Kidney tubule cell (primary cell): ENCODE results near the gene MAMSTR.
A peak's percentile ranks its signal among the peaks of the same experiment; 100 is the strongest.
"Not testable (repeated sequence)": the region's sequence is repeated elsewhere in the genome, so short reads cannot be mapped to it uniquely, and the experiment has no call there.

ENCODE experiments used
- DNase-seq: peaks from one replicate; pipeline ENCODE4 v3.0.0-alpha.2; 2018; ENCODE audit warnings: low spot score

Gene MAMSTR

DNA sequence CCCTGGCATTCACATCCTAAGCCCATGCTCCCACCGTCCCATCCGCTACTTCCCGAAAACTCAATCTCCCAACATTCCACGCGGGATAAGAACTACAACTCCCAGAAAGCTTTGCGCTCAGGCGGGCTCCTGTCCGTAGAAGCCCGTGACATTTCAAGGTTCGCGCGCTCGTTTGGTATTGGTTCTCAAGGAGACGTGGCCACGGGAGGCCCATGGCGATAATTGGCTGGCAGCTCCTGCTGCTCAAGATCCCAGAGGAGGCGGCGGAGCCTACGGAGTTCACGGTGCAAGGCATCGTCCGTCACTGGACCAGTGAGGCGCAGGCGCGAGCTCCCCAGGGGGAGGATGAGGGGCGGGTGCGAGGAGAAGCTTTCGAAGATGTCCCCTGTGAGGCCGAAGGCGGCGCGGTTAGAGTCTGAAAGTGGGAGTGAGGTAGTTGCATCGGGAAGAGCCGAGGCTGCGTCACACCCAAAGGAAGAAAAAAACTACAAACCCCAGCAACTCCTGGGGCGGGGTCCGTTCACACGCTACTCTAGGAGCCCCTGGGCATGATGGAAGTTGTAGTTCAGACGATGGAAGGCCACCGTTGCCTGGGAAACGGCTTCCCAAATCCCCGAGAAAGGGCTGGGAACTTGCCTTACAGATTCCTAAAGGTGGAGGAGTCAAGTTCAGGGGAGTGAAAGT is 1.2 kb upstream of the MAMSTR start:
- DNase-seq = peak; percentile 99

- no peak for DNase-seq
Measured at GRCh38 chr19:48720251-48720612, 707 bp upstream of the MAMSTR start.

DNA sequence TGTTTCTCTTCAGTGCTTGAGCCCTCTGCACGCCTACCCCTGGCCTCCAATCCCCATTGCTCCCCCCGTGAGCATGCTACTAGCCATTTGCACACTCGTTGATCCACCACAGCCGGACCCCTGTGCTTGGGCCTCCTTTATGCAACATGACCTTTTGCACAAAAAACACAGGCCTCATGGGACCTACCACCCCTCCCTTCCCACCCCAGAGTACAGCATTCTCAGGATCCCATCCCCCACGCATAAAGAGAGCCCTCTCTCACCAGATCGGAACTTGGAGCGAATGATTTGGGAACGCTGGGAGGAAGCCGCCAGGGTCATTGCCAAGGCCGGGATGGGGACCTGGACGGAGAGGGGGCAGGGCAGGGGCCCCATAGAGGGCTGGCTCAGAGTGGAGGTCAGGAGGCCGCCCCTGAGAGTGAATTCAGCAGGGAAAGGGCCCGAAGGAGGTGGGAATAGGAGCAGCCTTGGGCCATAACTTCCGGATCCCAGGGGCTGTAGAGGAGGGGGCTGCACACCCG is 754 bp downstream of the MAMSTR start:
- DNase-seq = no peak

DNA sequence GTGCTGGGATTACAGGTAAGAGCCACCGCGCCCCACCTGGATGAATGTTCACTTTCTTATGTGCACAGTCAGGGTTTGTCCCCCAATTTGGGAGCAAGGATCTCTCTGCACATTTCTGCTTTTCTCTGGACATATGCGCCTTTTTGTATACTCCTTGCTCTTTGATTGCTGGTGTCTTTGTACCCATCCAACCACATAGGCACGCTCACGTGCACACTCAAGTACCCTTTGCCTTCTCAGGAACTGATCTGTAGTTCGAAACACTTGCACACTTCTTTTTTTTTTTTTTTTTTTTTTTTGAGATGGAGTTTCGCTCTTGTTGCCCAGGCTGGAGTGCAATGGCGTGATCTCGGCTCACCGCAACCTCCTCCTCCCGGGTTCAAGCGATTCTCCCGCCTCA is 1.4 kb downstream of the MAMSTR start:
- DNase-seq = not testable (repeated sequence)

- DNase-seq = no peak
Measured at GRCh38 chr19:48716562-48717291, 2.8 kb downstream of the MAMSTR start.

DNA sequence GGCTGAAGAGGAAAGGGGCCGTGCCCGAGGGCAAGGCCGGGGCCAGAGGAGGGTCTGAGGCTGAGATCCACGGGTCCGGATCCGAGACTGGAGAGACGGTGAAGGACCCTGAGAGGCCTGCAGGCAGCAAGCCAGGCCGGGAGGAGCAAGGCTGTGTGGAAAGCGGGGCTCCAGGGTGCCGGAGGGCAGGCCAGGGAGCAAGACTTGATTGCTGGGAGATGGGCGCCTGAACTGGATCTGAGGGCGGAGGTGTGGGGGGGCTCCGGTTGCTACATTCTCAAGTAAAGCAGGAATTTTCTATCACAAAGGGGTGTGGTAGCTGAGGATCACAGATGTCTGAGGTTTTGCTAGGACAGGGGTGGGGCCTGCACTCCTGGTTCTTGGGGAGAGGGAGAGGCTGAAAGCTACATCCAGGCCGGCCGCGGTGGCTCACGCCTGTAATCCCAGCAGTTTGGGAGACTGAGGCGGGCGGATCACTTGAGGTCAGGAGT is 3.8 kb downstream of the MAMSTR start:
- DNase-seq = no peak

DNA sequence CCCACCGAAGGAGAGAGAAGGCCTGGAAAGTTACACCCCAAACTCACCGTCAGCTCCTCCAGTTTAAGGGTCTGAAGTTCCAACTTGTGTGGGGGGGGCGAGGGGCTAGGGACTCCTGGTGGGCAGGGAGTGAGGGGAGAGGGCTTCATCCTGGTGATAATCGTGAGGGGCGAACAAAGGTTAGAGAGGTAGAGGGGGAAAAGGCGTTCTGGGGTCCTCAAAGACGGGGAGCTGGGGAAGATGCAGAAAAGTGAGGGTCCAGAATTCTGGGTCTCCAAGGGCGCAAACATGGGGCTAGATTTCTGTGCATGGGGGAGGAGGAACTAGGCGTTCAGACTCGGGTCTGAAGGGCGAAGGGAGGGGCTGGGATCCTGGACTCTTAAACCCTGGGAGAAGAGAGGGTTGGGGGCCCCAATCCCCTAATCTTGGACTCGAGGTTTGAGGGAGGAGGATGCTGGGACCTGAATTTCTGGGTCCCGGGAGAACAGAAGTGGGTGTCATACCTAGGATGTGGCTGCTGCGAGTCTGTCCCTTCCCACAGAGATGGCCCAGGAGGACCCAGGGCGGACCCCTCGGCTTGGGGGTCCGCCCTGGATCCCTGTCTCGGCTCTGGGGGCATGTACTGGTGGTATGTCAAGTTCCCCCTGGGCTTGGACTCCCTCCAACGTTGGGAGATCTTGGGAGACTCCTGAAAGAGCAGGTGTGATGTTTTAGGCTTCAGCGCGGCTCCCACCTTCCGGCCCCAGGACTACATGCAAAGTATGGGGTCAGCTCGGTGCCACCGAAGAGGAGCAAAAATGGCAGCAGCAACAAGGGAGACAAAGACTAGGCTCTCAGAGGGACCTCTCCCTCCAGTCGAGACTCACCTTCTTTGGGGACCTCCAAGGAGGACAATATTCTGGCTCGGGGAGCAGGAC is 4.5 kb downstream of the MAMSTR start:
- no peak for DNase-seq

DNA sequence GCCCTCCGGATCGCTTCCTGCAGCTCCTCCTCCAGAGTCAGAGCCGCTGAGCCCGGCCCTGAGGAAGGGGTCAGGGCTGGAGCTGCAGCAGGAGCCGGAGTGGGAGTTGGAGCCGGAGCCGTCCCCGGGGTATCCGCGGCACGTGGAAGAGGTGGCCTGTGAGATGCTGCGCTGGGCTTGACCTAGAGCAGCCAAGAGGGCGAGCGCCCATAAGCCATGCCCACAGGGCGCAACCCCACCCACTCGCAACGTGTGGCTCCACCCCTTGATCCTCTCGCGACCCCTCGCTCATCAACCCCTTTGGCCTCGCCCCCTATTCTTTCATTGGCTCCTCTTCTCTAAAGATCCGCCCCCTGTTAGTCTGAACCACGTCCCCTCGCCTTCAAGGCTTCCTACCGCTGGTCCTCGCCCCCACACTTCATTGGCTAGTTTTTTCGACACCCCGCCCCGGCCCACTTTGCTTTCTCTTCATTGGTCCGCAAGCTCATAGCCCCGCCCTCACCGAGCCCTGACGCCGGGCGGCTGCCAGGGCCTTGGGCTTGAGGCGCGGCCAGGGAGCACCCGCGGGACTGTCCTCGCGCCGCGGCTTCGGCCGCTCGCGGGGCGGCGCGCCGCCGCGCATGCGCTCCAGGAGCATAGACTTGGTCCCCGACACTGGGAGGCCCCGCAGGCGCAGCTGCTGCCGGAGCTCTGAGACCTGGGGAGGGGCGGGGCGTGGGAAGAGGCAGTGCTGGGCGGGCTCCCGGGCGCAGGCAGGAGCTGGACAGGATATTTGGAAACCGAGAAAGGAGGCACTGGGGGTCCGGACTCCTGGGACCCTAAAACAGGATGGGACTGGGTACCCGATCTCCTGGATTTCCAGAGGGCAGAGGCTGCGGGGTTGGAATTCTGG is 5.4 kb downstream of the MAMSTR start:
- DNase-seq = peak; percentile 100

- DNase-seq = no peak
Measured at GRCh38 chr19:48713041-48713863, 6.3 kb downstream of the MAMSTR start.

DNA sequence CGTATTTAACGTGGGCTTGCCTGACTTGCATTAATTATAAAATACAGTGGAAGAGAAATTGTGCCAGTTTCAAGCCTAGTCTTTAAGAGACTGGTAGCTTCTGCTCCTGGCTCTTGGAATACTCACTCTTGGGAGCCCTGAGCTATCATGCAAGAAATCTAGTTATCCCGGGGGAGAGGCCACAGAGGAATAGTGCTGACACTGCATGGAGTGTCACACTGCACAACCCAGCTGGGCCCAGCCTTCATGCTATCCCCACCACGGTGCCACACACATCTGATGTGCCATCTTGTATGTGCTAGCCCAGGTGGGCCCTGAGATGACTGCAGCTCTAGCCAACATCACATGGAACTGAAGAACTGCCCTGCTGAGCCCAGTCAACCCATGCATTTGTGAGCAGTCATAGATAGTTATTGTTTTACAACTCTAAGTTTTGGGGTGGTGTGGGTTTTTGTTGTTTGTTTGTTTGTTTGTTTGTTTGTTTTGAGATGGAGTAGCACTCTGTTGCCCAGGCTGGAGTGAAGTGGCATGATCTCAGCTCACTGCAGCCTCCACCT is 8.3 kb downstream of the MAMSTR start:
- no peak for DNase-seq

- DNase-seq = no peak
Measured at GRCh38 chr19:48708471-48708870, 11.1 kb downstream of the MAMSTR start.

- no peak for DNase-seq
Measured at GRCh38 chr19:48705431-48705830, 14.1 kb downstream of the MAMSTR start.

- DNase-seq = no peak
Measured at GRCh38 chr19:48703316-48703715, 16.2 kb downstream of the MAMSTR start.

DNA sequence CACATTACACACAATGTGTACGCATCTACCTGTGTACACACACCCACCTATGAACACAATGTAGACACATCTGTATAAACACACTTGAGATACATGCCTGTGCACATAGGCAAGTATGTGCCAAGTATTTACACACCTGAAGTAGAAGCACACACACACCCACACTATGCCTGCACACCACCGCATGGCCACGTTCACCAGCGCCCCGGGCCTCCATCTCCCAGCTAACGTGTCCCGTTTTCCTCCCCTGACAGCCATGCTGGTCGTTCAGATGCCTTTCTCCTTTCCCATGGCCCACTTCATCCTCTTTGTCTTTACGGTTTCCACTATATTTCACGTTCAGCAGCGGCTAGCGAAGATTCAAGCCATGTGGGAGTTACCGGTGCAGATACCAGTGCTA is 16.8 kb downstream of the MAMSTR start:
- no peak for DNase-seq

GRCh38 chr19:48698046-48698445 is 21.5 kb downstream of the MAMSTR start:
- DNase-seq = peak; percentile 71

GRCh38 chr19:48696353-48697010 is 23.0 kb downstream of the MAMSTR start:
- DNase-seq = peak; percentile 25

GRCh38 chr19:48695743-48696352 is 23.7 kb downstream of the MAMSTR start, which contains the start of gene FUT2:
TSS of gene FUT2 (plus strand) at chr19:48695971. CDS start at chr19:48702957, 6,986 bp downstream.
- DNase-seq = no peak

- DNase-seq = not testable (repeated sequence)
Measured at GRCh38 chr19:48693629-48694028, 25.9 kb downstream of the MAMSTR start.

DNA sequence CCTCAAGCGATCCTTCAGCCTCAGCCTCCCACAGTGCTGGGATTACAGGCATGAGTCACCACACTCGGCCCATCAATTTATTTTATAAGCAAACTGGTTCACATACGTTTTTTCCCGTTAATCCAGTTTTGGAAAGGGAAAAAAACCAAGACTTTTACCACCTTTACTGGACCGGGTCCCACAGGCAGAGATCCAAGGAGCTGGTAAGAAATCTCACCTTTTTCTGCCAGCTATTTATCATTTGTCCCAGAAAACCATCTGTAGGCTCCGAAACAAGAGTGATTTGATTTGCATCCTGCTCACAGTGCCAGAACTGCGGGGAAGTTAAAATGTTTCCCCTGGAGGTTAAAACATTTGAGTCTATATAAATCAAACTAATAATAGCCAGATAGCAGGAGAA is 30.1 kb downstream of the MAMSTR start:
- no peak for DNase-seq
